Suprapubic skin (tissue), 4 donors: Measurements from ENCODE around the gene SRD5A1. TPM values are rescaled to one million over a fixed set of nuclear protein-coding genes. Genes with fewer than 3 reads are reported as not detected.

Source experiments
- DNase-seq, 2 donors: peaks; one replicate each; pipeline ENCODE4 v3.0.0-alpha.2; 2019; ENCODE audit warnings: low spot score in 2 of 2
- H3K27ac ChIP-seq: fragments of 200-600 bp; sonication (generic); one replicate; pipeline ENCODE4 v1.5.1; 2019
- H3K27me3 ChIP-seq: fragments of 200-600 bp; sonication (generic); one replicate; pipeline ENCODE4 v1.5.1; 2019
- H3K36me3 ChIP-seq: fragments of 200-600 bp; sonication (generic); one replicate; pipeline ENCODE4 v1.5.1; 2019
- H3K4me1 ChIP-seq: fragments of 200-600 bp; sonication (generic); one replicate; pipeline ENCODE4 v1.5.1; 2019
- H3K4me3 ChIP-seq: fragments of 200-600 bp; sonication (generic); one replicate; pipeline ENCODE4 v1.5.1; 2019; ENCODE audit warnings: mild to moderate bottlenecking
- H3K9me3 ChIP-seq: fragments of 200-600 bp; sonication (generic); one replicate; pipeline ENCODE4 v1.5.1; 2019
- CTCF ChIP-seq, 2 donors: fragments of 200-600 bp in 1 of 2; fragments of 450-650 bp in 1 of 2; sonication (generic) in 1 of 2; IDR thresholded peaks; one replicate each; pipeline ENCODE4 v1.5.1; 2016 to 2019; ENCODE audit warnings: antibody characterized with exemption in 2 of 2, mild to moderate bottlenecking in 1 of 2, moderate library complexity in 1 of 2
- EP300 ChIP-seq: sonication (generic); formaldehyde crosslinking; IDR thresholded peaks from one replicate; pipeline ENCODE4 v1.6.1; 2017; ENCODE audit warnings: antibody characterized with exemption
- POLR2A ChIP-seq, 2 donors: fragments of 450-650 bp; IDR thresholded peaks; one replicate each; pipeline ENCODE4 v1.6.1; 2017; ENCODE audit warnings: antibody characterized with exemption in 2 of 2, mild to moderate bottlenecking in 2 of 2, moderate library complexity in 2 of 2
- POLR2AphosphoS5 ChIP-seq, 3 donors: sonication (generic); formaldehyde crosslinking; IDR thresholded peaks; one replicate each; pipeline ENCODE4 v1.6.1; 2017; ENCODE audit warnings: antibody characterized with exemption in 3 of 3
- WGBS: methylation state at CpG from one replicate; pipeline ENCODE4 v1.1.5; 2018; 5-methylcytosine and 5-hydroxymethylcytosine counted together
- total RNA-seq, 4 donors: library from RNA; depleted of rRNA; stranded (reverse); fragments of >200 nt; gene quantifications; one replicate each; pipeline ENCODE4 v1.1.0, GENCODE V29; 2016

Gene SRD5A1
- total RNA-seq, 4 donors from 2014 or later = 62.7 to 86.8 (median 74.8) TPM

GRCh38 chr5:6717687-6718086 is 84.4 kb downstream of the SRD5A1 start:
- H3K27me3 ChIP-seq = no peaks in the 10 kb centered on the region
- TF ChIP-seq POLR2A (IDR thresholded peaks at IDR 0.05) (no peak), POLR2AphosphoS5 (IDR thresholded peaks at IDR 0.05) (no peak), CTCF (IDR thresholded peaks at IDR 0.05) (no peak), EP300 (no peak)
- no peak overlapping the region for H3K4me3 ChIP-seq
- no peaks in the 10 kb centered on the region for H3K36me3 ChIP-seq
- DNase-seq = no peak
- H3K4me1 ChIP-seq = peaks cover 72% of the 10 kb centered on the region
- H3K9me3 ChIP-seq = no peaks in the 10 kb centered on the region
- 57% methylated on average over 4 of the region's 4 CpGs for WGBS
- no peak overlapping the region for H3K27ac ChIP-seq

GRCh38 chr5:6718161-6718681 is 85.0 kb downstream of the SRD5A1 start:
- Histone ChIP-seq H3K27me3 (no peaks in the 10 kb centered on the region), H3K4me1 (peaks cover 78% of the 10 kb centered on the region), H3K27ac (no peak overlapping the region), H3K36me3 (no peaks in the 10 kb centered on the region), H3K4me3 (no peak overlapping the region), H3K9me3 (no peaks in the 10 kb centered on the region)
- no peak for DNase-seq
- 77% methylated on average over 14 of the region's 14 CpGs for WGBS
- TF ChIP-seq POLR2A (IDR thresholded peaks at IDR 0.05) (no peak), CTCF (IDR thresholded peaks at IDR 0.05) (no peak), POLR2AphosphoS5 (IDR thresholded peaks at IDR 0.05) (no peak), EP300 (no peak)

- H3K27me3 ChIP-seq = no peaks in the 10 kb centered on the region
- 60% methylated on average over 5 of the region's 5 CpGs for WGBS
- H3K9me3 ChIP-seq = no peaks in the 10 kb centered on the region
- H3K4me3 ChIP-seq = no peak overlapping the region
- peaks cover 83% of the 10 kb centered on the region for H3K4me1 ChIP-seq
- H3K36me3 ChIP-seq = no peaks in the 10 kb centered on the region
- H3K27ac ChIP-seq = no peak overlapping the region
- no peak for DNase-seq
- TF ChIP-seq CTCF (IDR thresholded peaks at IDR 0.05) (no peak), POLR2AphosphoS5 (IDR thresholded peaks at IDR 0.05) (no peak), EP300 (no peak), POLR2A (IDR thresholded peaks at IDR 0.05) (no peak)
Observed at GRCh38 chr5:6718718-6719117, 85.5 kb downstream of the SRD5A1 start.

GRCh38 chr5:6719417-6719816 is 86.2 kb downstream of the SRD5A1 start:
- no peak for DNase-seq
- H3K9me3 ChIP-seq = no peaks in the 10 kb centered on the region

More at GRCh38 chr5:6719417-6719816, 86.2 kb downstream of the SRD5A1 start:
- Histone ChIP-seq H3K36me3 (no peaks in the 10 kb centered on the region), H3K4me3 (no peak overlapping the region), H3K27me3 (no peaks in the 10 kb centered on the region), H3K4me1 (peaks cover 87% of the 10 kb centered on the region), H3K27ac (no peak overlapping the region)
- TF ChIP-seq EP300 (no peak), CTCF (IDR thresholded peaks at IDR 0.05) (no peak), POLR2A (IDR thresholded peaks at IDR 0.05) (no peak), POLR2AphosphoS5 (IDR thresholded peaks at IDR 0.05) (no peak)
- 93% methylated on average over 5 of the region's 5 CpGs for WGBS
